HCT116 (cell line): Measurements from ENCODE around the gene BRAT1. TPM values are rescaled to one million over a fixed set of nuclear protein-coding genes. Genes with fewer than 3 reads are reported as not detected.

Experiments
- ATAC-seq: fragments of 200-7000 bp; cut with Tn5 transposase; 2 replicates; pipeline ENCODE4 v1.9.1; 2020; ENCODE audit warnings: mild to moderate bottlenecking, moderate library complexity
- BruUV-seq: library from RNA; stranded (reverse); fragments of 400-500 nt; replicated peaks from 2 replicates; lab custom pipeline; 2021; lab: Mats Ljungman, UMichigan
- CTCF ChIA-PET: fragments of 300-600 bp; sonication (Branson Sonifier 250); formaldehyde crosslinking; loops from one replicate; lab custom pipeline; 2021; ENCODE audit warnings: antibody characterized with exemption; lab: Charles Lee
- POLR2A ChIA-PET: fragments of 300-600, 350-600 bp; sonication (Branson Sonifier 250); formaldehyde crosslinking; loops from one replicate; lab custom pipeline; 2021; ENCODE audit warnings: antibody characterized with exemption; lab: Charles Lee
- RAD21 ChIA-PET, 2 experiments: fragments of 300-600 bp; sonication (Branson Sonifier 250); formaldehyde crosslinking; loops; one replicate each; lab custom pipeline; 2023; ENCODE audit warnings: low total read pairs in 2 of 2; ENCODE audit not compliant: uncharacterized antibody in 2 of 2, unreplicated experiment in 2 of 2, low non-redundant PET in 1 of 2; lab: Charles Lee
- DNase-seq: peaks from one replicate; pipeline ENCODE4 v3.0.0-alpha.2; 2010; ENCODE audit warnings: low read depth, low spot score
- H2AFZ ChIP-seq: fragments of 200-600 bp; shearing (Covaris generic), sonication (generic); 2 replicates; pipeline ENCODE4 v1.6.1; 2017; ENCODE audit warnings: low read depth, mixed run types, mixed read lengths, antibody characterized with exemption, low read length; ENCODE audit not compliant: poor library complexity, severe bottlenecking
- H3K27ac ChIP-seq: 2 replicates; pipeline ENCODE4 v1.5.1; 2012; ENCODE audit warnings: low read depth, low read length
- H3K27me3 ChIP-seq: fragments of 200-600 bp; sonication (generic); 2 replicates; pipeline ENCODE4 v1.6.1; 2016; ENCODE audit warnings: mixed run types, low read length, mixed read lengths; ENCODE audit not compliant: insufficient read depth
- H3K36me3 ChIP-seq, 2 experiments: fragments of 200-500 bp in 1 of 2; fragments of 200-600 bp in 1 of 2; sonication (Bioruptor generic) in 1 of 2; sonication (generic) in 1 of 2; 2 replicates each; pipeline versions ENCODE4 v1.5.1 to v1.6.1; 2014 to 2016; ENCODE audit warnings: low read length in 2 of 2, inconsistent platforms in 1 of 2, mixed read lengths in 1 of 2, mixed run types in 1 of 2; ENCODE audit not compliant: insufficient read depth in 2 of 2, control insufficient read depth in 1 of 2
- H3K4me1 ChIP-seq, 2 experiments: fragments of 200-600 bp in 1 of 2; sonication (generic) in 1 of 2; 2 replicates each; pipeline versions ENCODE4 v1.5.1 to v1.6.1; 2012 to 2017; ENCODE audit warnings: low read length in 2 of 2, inconsistent platforms in 1 of 2, mild to moderate bottlenecking in 1 of 2, mixed read lengths in 1 of 2, mixed run types in 1 of 2, moderate library complexity in 1 of 2; ENCODE audit not compliant: insufficient read depth in 2 of 2, control insufficient read depth in 1 of 2
- H3K4me2 ChIP-seq: fragments of 200-600 bp; sonication (generic); 2 replicates; pipeline ENCODE4 v1.6.1; 2017; ENCODE audit warnings: mixed run types, low read length, mixed read lengths
- H3K4me3 ChIP-seq, 2 experiments: fragments of 200-600 bp in 1 of 2; sonication (generic) in 1 of 2; replicated peaks in 1 of 2; 2 replicates each; pipeline ENCODE4 v1.5.1; 2011 to 2016; ENCODE audit warnings: low read length in 2 of 2, control low read depth in 1 of 2, low read depth in 1 of 2, mild to moderate bottlenecking in 1 of 2, mixed read lengths in 1 of 2, mixed run types in 1 of 2
- H3K79me2 ChIP-seq: fragments of 200-600 bp; sonication (generic); 2 replicates; pipeline ENCODE4 v1.6.1; 2017; ENCODE audit warnings: mild to moderate bottlenecking, mixed run types, low read length, moderate library complexity, mixed read lengths; ENCODE audit not compliant: insufficient read depth
- H3K9ac ChIP-seq: fragments of 200-600 bp; sonication (generic); 2 replicates; pipeline ENCODE4 v1.6.1; 2016; ENCODE audit warnings: low read length, mixed read lengths
- H3K9me2 ChIP-seq: fragments of 200-600 bp; sonication (generic), shearing (Covaris generic); 2 replicates; pipeline ENCODE4 v1.6.1; 2017; ENCODE audit warnings: mixed run types, mild to moderate bottlenecking, moderate library complexity; ENCODE audit not compliant: insufficient read depth
- H3K9me3 ChIP-seq, 2 experiments: fragments of 200-500 bp in 1 of 2; fragments of 200-600 bp in 1 of 2; sonication (Bioruptor generic) in 1 of 2; sonication (generic) in 1 of 2; 2 replicates each; pipeline ENCODE4 v1.6.1; 2014 to 2017; ENCODE audit warnings: low read length in 2 of 2, mixed read lengths in 2 of 2, inconsistent platforms in 1 of 2, low read depth in 1 of 2, mild to moderate bottlenecking in 1 of 2, mixed run types in 1 of 2, moderate library complexity in 1 of 2; ENCODE audit not compliant: control insufficient read depth in 1 of 2, insufficient read depth in 1 of 2
- H4K20me1 ChIP-seq: fragments of 200-600 bp; sonication (generic), shearing (Covaris generic); 2 replicates; pipeline ENCODE4 v1.6.1; 2017; ENCODE audit warnings: mixed run types, mild to moderate bottlenecking, moderate library complexity; ENCODE audit not compliant: insufficient read depth
- CTCF ChIP-seq, 3 experiments: fragments of 200-600 bp in 1 of 3; sonication (generic) in 1 of 3; IDR thresholded peaks in 2 of 3; conservative IDR thresholded peaks in 1 of 3; 2 replicates each; pipeline ENCODE4 v1.5.1; 2012 to 2017; ENCODE audit warnings: low read depth in 2 of 3, low read length in 2 of 3, antibody characterized with exemption in 1 of 3, borderline replicate concordance in 1 of 3, control low read depth in 1 of 3, mild to moderate bottlenecking in 1 of 3, mixed read lengths in 1 of 3, mixed run types in 1 of 3, moderate library complexity in 1 of 3; ENCODE audit not compliant: insufficient read depth in 1 of 3
- EGR1 ChIP-seq: IDR thresholded peaks from 2 replicates; pipeline ENCODE4 v1.6.1; 2012; ENCODE audit warnings: low read depth
- EZH2 ChIP-seq: fragments of 200-600 bp; sonication (generic); IDR thresholded peaks from 2 replicates; pipeline ENCODE4 v1.6.1; 2017; ENCODE audit warnings: antibody characterized with exemption, mixed run types
- EZH2phosphoT487 ChIP-seq: fragments of 200-600 bp; IDR thresholded peaks from 2 replicates; pipeline ENCODE4 v1.6.1; 2018; ENCODE audit warnings: antibody characterized with exemption, borderline replicate concordance
- FOSL1 ChIP-seq: IDR thresholded peaks from 2 replicates; pipeline ENCODE4 v1.6.1; 2012; ENCODE audit warnings: low read depth
- JUND ChIP-seq: IDR thresholded peaks from 2 replicates; pipeline ENCODE4 v1.6.1; 2012
- RAD21 ChIP-seq: IDR thresholded peaks from 2 replicates; pipeline ENCODE4 v1.6.1; 2012; ENCODE audit warnings: low read depth, mild to moderate bottlenecking
- SIN3A ChIP-seq: IDR thresholded peaks from 2 replicates; pipeline ENCODE4 v1.6.1; 2012; ENCODE audit warnings: low read depth
- YY1 ChIP-seq: IDR thresholded peaks from 2 replicates; pipeline ENCODE4 v1.6.1; 2011; ENCODE audit warnings: low read length, low read depth, moderate library complexity, mild to moderate bottlenecking; ENCODE audit not compliant: insufficient replicate concordance; ENCODE audit errors: extremely low read depth
- intact Hi-C: fragments of 100-400 bp; cut with micrococcal nuclease; formaldehyde crosslinking; loops from 2 replicates; pipeline ENCODE4 v1.10.0; 2022
- total RNA-seq: library from RNA; stranded (reverse); gene quantifications from one replicate; pipeline ENCODE4 v1.2.1, GENCODE V29; 2021; ENCODE audit not compliant: unreplicated experiment

BRAT1 gene
- total RNA-seq, 1 experiment from 2014 or later: 47.6 TPM

GRCh38 chr7:2499719-2500430 lies 55.4 kb downstream of the BRAT1 start:
- H3K27ac ChIP-seq: no peak overlapping the region
- no peak for ATAC-seq
- BruUV-seq: no TSS peak
- H3K9ac ChIP-seq: no peak overlapping the region
- H3K36me3 ChIP-seq: no peaks in the 10 kb centered on the region
- CTCF ChIA-PET: no interaction called here
- H3K4me2 ChIP-seq: no peak overlapping the region
- H3K9me2 ChIP-seq: no peaks in the 10 kb centered on the region
- no peaks in the 10 kb centered on the region for H4K20me1 ChIP-seq
- no peak for TF ChIP-seq RAD21
- TF ChIP-seq EZH2: no peak
- no peak for TF ChIP-seq SIN3A
- TF ChIP-seq FOSL1: no peak
- TF ChIP-seq, all 23 proteins: peak for 0
- Histone ChIP-seq H2AFZ (no peak overlapping the region), H3K9me3 (no peaks in the 10 kb centered on the region), H3K4me3 (no peak overlapping the region), H3K27me3 (no peaks in the 10 kb centered on the region), H3K79me2 (no peaks in the 10 kb centered on the region), H3K4me1 (no peaks in the 10 kb centered on the region)
- ChIA-PET POLR2A (no interaction called here), RAD21 (no interaction called here)
- intact Hi-C loops: no loop called here
- DNase-seq: no peak

DNA sequence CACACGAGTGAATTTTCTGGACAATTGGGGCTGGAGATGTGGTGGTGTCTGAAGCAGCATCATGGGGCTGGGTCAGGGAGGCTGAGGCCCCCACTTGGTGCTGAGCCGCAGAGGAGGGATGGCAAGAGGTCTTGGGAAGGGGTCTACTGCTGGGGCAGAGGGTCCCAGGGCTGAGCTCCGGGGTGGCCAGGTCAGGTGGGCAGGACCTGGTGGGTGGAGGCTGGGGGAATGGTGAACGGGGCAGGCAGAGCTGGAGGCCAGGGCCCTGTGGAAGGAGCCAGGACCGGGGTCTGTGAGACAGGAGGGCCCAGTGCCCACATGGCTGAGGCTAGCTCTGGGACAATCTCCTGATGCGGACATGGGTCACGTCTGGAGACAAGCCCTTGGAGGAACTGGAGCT lies 56.1 kb downstream of the BRAT1 start:
- H2AFZ ChIP-seq: no peak overlapping the region
- no peak overlapping the region for H3K4me2 ChIP-seq
- POLR2A ChIA-PET: no interaction called here
- no peaks in the 10 kb centered on the region; a peak in 1 of 4 replicates for H3K4me1 ChIP-seq
- no peaks in the 10 kb centered on the region for H3K9me3 ChIP-seq
- CTCF ChIA-PET: interaction anchor here (1.2 kb wide), 1 partner anchor 30 kb away, joined by 4 read pairs; no protein-coding TSS in a partner anchor
- no peak for ATAC-seq
- DNase-seq: no peak
- H3K27me3 ChIP-seq: no peaks in the 10 kb centered on the region
- no peaks in the 10 kb centered on the region for H3K79me2 ChIP-seq
- H3K36me3 ChIP-seq: no peaks in the 10 kb centered on the region
- no peak overlapping the region for H3K9ac ChIP-seq
- RAD21 ChIA-PET: no interaction called here
- no peak overlapping the region for H3K4me3 ChIP-seq
- H3K9me2 ChIP-seq: no peaks in the 10 kb centered on the region
- BruUV-seq: no TSS peak
- intact Hi-C loops: no loop called here
- no peak overlapping the region for H3K27ac ChIP-seq
- no peaks in the 10 kb centered on the region for H4K20me1 ChIP-seq
- TF ChIP-seq EGR1 (no peak), CTCF (IDR thresholded peaks at IDR 0.05 in 2 of 3, conservative IDR thresholded peaks at IDR 0.05 in 1 of 3; ENCODE audit: borderline replicate concordance in 1 of 3, insufficient read depth in 1 of 3, low read depth in 2 of 3, low read length in 2 of 3) (no peak), JUND (no peak), YY1 (no peak), EZH2phosphoT487 (no peak)
